Stimulated activated memory B cell treated with anti-CD40 and anti-IgM and Interleukin-4, amounts not matched to agents 10 μg/mL and 1 μg/mL and 100 μg/mL, for 72 hours (primary cell): ENCODE data around the gene CPNE4.

Experiments used
- ATAC-seq: fragments of 150-1000 bp; cut with Tn5 transposase; 2 replicates; pipeline ENCODE4 v1.10.0; 2021
- H3K27ac Mint-ChIP-seq: one replicate; pipeline ENCODE4 v1.8.0; 2022; ENCODE audit warnings: mild to moderate bottlenecking, mixed read lengths
- H3K27me3 Mint-ChIP-seq: one replicate; pipeline ENCODE4 v1.8.0; 2022; ENCODE audit warnings: mixed read lengths
- H3K36me3 Mint-ChIP-seq: one replicate; pipeline ENCODE4 v1.8.0; 2022; ENCODE audit warnings: mixed read lengths
- H3K4me1 Mint-ChIP-seq: one replicate; pipeline ENCODE4 v1.8.0; 2022; ENCODE audit warnings: mixed read lengths
- H3K4me3 Mint-ChIP-seq: one replicate; pipeline ENCODE4 v1.8.0; 2022; ENCODE audit warnings: mild to moderate bottlenecking, moderate library complexity, mixed read lengths
- H3K9me3 Mint-ChIP-seq: one replicate; pipeline ENCODE4 v1.8.0; 2022; ENCODE audit warnings: mixed read lengths

The CPNE4 gene

GRCh38 chr3:131957511-131957910, 77.3 kb downstream of the CPNE4 start:
- no peak overlapping the region for H3K4me3 Mint-ChIP-seq
- no peaks in the 10 kb centered on the region for H3K36me3 Mint-ChIP-seq
- ATAC-seq = no peak
- no peaks in the 10 kb centered on the region for H3K4me1 Mint-ChIP-seq
- no peak overlapping the region for H3K27ac Mint-ChIP-seq
- no peaks in the 10 kb centered on the region for H3K9me3 Mint-ChIP-seq
- H3K27me3 Mint-ChIP-seq = no peaks in the 10 kb centered on the region

DNA sequence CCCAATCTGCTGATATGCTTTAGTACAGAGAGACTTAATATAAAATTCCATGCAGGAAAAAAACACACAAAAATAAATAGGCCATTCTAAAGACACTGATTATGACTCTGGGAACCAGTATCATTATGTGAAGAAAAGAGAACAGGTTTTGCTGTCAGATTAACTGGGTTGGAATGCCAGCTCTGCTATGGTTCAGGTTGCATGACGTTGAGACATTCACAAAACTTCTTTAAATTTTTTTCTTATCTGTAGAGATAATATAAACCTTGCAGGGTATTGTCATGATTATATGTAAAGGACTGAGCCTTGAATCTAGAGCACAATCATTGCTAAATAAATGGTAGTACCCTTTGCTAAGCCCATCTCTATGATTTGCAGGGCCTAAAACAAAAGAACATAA, 86.0 kb downstream of the CPNE4 start:
- Mint-ChIP-seq H3K4me3 (no peak overlapping the region), H3K27ac (no peak overlapping the region), H3K9me3 (peaks cover 2% of the 10 kb centered on the region), H3K36me3 (no peaks in the 10 kb centered on the region), H3K27me3 (no peaks in the 10 kb centered on the region), H3K4me1 (no peaks in the 10 kb centered on the region)
- no peak for ATAC-seq

GRCh38 chr3:131944676-131945075, 90.1 kb downstream of the CPNE4 start:
- no peak overlapping the region for H3K4me3 Mint-ChIP-seq
- no peaks in the 10 kb centered on the region for H3K36me3 Mint-ChIP-seq
- no peak overlapping the region for H3K27ac Mint-ChIP-seq
- no peaks in the 10 kb centered on the region for H3K27me3 Mint-ChIP-seq
- no peak for ATAC-seq
- H3K9me3 Mint-ChIP-seq = no peaks in the 10 kb centered on the region
- H3K4me1 Mint-ChIP-seq = no peaks in the 10 kb centered on the region

- no peak overlapping the region for H3K27ac Mint-ChIP-seq
- no peaks in the 10 kb centered on the region for H3K4me1 Mint-ChIP-seq
- H3K36me3 Mint-ChIP-seq = no peaks in the 10 kb centered on the region
- no peak overlapping the region for H3K4me3 Mint-ChIP-seq
- ATAC-seq = no peak
- H3K9me3 Mint-ChIP-seq = peaks cover 6% of the 10 kb centered on the region
- H3K27me3 Mint-ChIP-seq = no peaks in the 10 kb centered on the region
These were observed 101.1 kb downstream of the CPNE4 start for GRCh38 chr3:131933665-131934064.

DNA sequence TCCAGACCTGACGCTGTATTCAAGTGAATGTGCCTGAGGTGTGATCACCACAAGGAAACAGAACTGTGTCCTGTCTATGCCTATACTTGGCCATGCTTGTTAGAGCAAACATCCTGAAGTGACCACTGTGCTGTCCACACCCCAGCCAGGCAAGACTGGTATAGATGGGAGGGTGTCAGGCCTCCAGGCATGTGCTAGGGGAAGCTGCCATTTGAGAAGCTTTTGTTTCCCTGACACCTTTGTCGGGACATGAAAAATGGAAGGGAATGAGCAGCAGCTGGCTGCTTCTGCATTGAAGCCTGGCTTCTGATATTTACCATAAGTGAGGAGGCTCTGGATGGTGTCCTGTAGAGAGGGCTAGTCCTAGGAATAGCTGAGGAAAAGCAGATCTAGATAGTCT, 106.2 kb downstream of the CPNE4 start:
- no peak for ATAC-seq
- H3K4me1 Mint-ChIP-seq = no peaks in the 10 kb centered on the region
- peaks cover 2% of the 10 kb centered on the region for H3K9me3 Mint-ChIP-seq
- H3K36me3 Mint-ChIP-seq = no peaks in the 10 kb centered on the region
- peaks cover 12% of the 10 kb centered on the region for H3K27me3 Mint-ChIP-seq
- no peak overlapping the region for H3K27ac Mint-ChIP-seq
- no peak overlapping the region for H3K4me3 Mint-ChIP-seq

DNA sequence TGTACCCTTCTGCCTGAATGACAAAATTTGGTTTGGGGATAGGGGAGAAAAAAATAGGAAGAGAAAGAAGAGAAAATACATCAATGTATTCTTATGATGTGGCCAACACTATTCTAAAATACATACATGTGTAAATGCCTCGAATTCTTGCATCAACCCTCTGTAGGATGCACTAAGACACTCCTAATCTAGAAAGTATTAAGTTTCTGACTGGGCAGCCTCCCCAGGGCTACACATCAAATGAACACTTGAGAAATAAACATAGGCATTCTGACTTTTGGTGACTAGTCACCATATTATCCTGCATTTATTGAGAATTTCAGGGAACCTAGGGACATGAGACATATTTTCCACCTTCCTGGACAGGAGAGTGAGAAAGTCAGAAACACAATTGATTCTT, 109.2 kb downstream of the CPNE4 start:
- no peaks in the 10 kb centered on the region for H3K36me3 Mint-ChIP-seq
- no peak overlapping the region for H3K4me3 Mint-ChIP-seq
- H3K27me3 Mint-ChIP-seq = peaks cover 12% of the 10 kb centered on the region
- no peak for ATAC-seq
- H3K27ac Mint-ChIP-seq = no peak overlapping the region
- no peaks in the 10 kb centered on the region for H3K4me1 Mint-ChIP-seq
- peaks cover 2% of the 10 kb centered on the region for H3K9me3 Mint-ChIP-seq

GRCh38 chr3:131922356-131922755, 112.5 kb downstream of the CPNE4 start:
- no peaks in the 10 kb centered on the region for H3K36me3 Mint-ChIP-seq
- no peaks in the 10 kb centered on the region for H3K4me1 Mint-ChIP-seq
- peaks cover 2% of the 10 kb centered on the region for H3K9me3 Mint-ChIP-seq
- no peak overlapping the region for H3K27ac Mint-ChIP-seq
- H3K27me3 Mint-ChIP-seq = peaks cover 12% of the 10 kb centered on the region
- no peak for ATAC-seq
- no peak overlapping the region for H3K4me3 Mint-ChIP-seq

GRCh38 chr3:131917006-131917405, 117.8 kb downstream of the CPNE4 start:
- Mint-ChIP-seq H3K27ac (no peak overlapping the region), H3K36me3 (no peaks in the 10 kb centered on the region), H3K9me3 (no peaks in the 10 kb centered on the region), H3K27me3 (no peaks in the 10 kb centered on the region), H3K4me1 (no peaks in the 10 kb centered on the region), H3K4me3 (no peak overlapping the region)
- ATAC-seq = no peak

DNA sequence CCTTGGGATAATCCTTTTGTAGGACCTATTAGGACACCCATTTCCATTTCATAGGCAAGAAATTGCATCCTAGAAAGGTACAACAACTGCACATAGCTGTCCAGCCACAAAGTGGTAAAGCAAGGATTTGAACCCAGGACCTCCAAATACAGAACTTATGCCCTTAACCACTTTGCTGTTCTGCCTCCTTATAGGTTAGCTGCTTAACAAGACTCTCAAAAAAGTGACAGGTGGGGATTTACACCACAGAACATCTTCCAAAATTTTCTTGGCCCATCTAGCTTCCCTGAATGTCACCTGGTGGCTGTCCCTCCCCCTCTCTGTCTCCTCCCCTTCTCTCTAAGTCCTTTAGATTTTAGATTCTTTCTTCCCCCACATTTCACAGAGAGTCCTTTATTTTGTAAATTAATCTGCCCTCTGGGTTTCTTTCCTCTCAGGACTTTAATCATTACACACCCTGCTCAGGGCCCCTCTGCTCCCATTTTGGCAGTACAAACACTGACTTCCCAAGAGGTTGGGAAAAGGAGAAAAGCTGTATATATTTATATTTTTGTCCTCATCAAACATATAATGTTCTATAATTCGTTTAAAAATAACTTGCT, 120.6 kb downstream of the CPNE4 start:
- Mint-ChIP-seq H3K4me3 (no peak overlapping the region), H3K9me3 (no peaks in the 10 kb centered on the region), H3K36me3 (no peaks in the 10 kb centered on the region), H3K27ac (no peak overlapping the region), H3K4me1 (no peaks in the 10 kb centered on the region), H3K27me3 (no peaks in the 10 kb centered on the region)
- ATAC-seq = no peak

DNA sequence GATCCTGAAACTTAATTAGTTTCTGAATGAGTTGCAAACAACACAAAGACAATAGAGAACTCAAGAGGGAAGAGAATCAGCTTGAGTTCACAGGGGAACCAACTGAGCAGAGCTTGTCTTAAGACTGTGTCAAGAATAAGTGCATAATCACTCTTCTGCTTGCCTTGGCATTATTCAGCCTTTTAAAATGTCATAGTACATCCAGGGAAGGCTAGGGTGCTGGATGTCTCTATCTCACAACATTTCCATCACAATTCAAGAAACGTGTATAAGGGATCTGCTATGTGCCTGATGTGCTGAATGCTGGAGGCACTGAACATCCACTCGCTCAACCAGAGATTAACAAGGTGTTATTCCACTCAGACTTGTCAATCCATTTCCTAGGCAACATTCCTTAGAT, 122.6 kb downstream of the CPNE4 start:
- Mint-ChIP-seq H3K27ac (no peak overlapping the region), H3K4me1 (no peaks in the 10 kb centered on the region), H3K9me3 (no peaks in the 10 kb centered on the region), H3K36me3 (no peaks in the 10 kb centered on the region), H3K27me3 (no peaks in the 10 kb centered on the region), H3K4me3 (no peak overlapping the region)
- ATAC-seq = no peak

DNA sequence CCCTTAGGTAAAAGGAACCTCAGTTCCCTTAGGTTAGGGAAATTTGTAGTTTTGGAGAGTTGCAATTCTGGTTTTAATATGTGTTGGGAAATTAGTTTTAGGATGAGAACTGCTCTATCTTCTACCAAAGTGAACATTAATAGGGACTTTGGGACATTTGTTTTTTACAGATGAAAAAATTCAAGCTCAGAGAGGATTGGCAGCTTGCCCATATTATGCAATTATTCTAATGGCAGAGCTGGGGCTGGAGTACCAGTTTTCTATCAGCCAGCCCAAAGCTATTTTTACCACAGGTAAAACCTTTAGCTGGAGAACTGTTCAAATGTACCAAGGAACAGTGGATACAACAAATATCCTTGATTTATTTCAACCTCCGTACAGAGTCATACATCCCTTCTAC, 127.0 kb downstream of the CPNE4 start:
- Mint-ChIP-seq H3K27me3 (no peaks in the 10 kb centered on the region), H3K4me1 (no peaks in the 10 kb centered on the region), H3K36me3 (no peaks in the 10 kb centered on the region), H3K27ac (no peak overlapping the region), H3K4me3 (no peak overlapping the region), H3K9me3 (no peaks in the 10 kb centered on the region)
- no peak for ATAC-seq

- Mint-ChIP-seq H3K4me3 (no peak overlapping the region), H3K27me3 (no peaks in the 10 kb centered on the region), H3K4me1 (no peaks in the 10 kb centered on the region), H3K9me3 (peaks cover 3% of the 10 kb centered on the region), H3K27ac (no peak overlapping the region), H3K36me3 (no peaks in the 10 kb centered on the region)
- ATAC-seq = no peak
These were observed 130.8 kb downstream of the CPNE4 start for GRCh38 chr3:131903988-131904415.

DNA sequence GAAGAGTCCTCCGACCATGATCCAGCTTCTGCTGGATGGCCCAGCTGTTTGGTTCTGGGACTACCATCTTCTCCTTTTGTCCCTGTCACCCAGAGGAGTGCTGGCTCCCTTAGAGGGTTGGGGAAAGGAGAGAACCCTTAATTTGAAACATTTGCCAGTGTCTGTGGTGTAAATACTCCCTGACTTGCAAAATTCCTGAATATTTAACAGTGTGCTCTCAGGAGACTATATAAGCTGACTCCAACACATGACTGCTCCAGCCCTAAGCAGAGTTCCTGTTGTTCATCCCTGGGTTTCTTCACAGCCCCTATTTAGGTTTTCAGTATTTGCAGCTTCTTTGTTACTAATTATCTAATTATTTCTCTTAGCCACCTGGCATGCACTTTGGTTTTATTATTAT, 133.1 kb downstream of the CPNE4 start:
- Mint-ChIP-seq H3K27ac (no peak overlapping the region), H3K4me3 (no peak overlapping the region), H3K9me3 (peaks cover 3% of the 10 kb centered on the region), H3K4me1 (no peaks in the 10 kb centered on the region), H3K27me3 (no peaks in the 10 kb centered on the region), H3K36me3 (no peaks in the 10 kb centered on the region)
- ATAC-seq = no peak

DNA sequence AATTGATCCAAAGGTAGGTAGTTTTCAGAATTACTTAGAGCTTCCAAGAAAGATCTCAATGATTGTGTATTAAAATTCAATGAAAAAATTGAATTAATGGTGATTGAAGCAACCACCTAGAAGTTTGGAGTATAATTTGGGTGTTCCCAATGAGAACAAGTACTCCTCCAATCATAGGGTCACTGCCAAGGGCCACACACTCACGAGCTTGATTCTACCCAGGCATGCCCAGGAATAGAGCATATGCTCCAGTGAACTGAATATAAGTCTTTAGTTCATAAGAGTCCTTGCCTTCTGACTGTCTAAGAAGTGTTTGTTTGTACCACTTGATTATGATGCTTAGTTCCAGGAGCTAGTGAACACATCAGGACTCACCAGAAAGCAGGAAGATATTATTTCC, 133.9 kb downstream of the CPNE4 start:
- no peak overlapping the region for H3K4me3 Mint-ChIP-seq
- no peak overlapping the region for H3K27ac Mint-ChIP-seq
- ATAC-seq = no peak

GRCh38 chr3:131899021-131899420, 135.8 kb downstream of the CPNE4 start:
- H3K27ac Mint-ChIP-seq = no peak overlapping the region
- H3K9me3 Mint-ChIP-seq = peaks cover 3% of the 10 kb centered on the region
- H3K36me3 Mint-ChIP-seq = no peaks in the 10 kb centered on the region
- no peaks in the 10 kb centered on the region for H3K27me3 Mint-ChIP-seq
- no peaks in the 10 kb centered on the region for H3K4me1 Mint-ChIP-seq
- no peak for ATAC-seq
- H3K4me3 Mint-ChIP-seq = no peak overlapping the region

More for the DNA sequence above, 133.9 kb downstream of the CPNE4 start:
- Mint-ChIP-seq H3K36me3 (no peaks in the 10 kb centered on the region), H3K4me1 (no peaks in the 10 kb centered on the region), H3K9me3 (peaks cover 3% of the 10 kb centered on the region), H3K27me3 (no peaks in the 10 kb centered on the region)

DNA sequence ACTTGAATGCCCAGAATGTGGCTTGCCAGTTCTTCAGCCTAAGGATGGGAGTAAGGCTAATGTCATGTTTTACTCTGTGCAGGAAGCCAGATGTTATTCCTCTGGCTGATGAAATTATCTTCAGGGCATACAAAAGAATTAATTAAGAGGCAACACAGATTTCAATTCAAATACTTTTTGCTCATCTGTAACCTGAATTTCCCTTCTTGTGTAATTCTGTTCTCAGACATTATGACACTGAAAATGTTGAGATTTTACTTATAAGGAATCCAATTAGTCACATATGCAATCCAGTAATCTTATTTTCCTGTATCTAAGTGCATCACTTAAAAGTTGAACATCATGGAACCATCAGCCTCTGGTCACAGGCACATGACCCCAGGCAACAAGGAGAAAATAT, 136.5 kb downstream of the CPNE4 start:
- Mint-ChIP-seq H3K9me3 (peaks cover 3% of the 10 kb centered on the region), H3K27me3 (no peaks in the 10 kb centered on the region), H3K36me3 (no peaks in the 10 kb centered on the region), H3K27ac (no peak overlapping the region), H3K4me3 (no peak overlapping the region), H3K4me1 (no peaks in the 10 kb centered on the region)
- no peak for ATAC-seq

GRCh38 chr3:131896285-131896684, 138.5 kb downstream of the CPNE4 start:
- no peak for ATAC-seq
- H3K27ac Mint-ChIP-seq = no peak overlapping the region
- no peak overlapping the region for H3K4me3 Mint-ChIP-seq
- no peaks in the 10 kb centered on the region for H3K36me3 Mint-ChIP-seq
- H3K4me1 Mint-ChIP-seq = no peaks in the 10 kb centered on the region
- H3K9me3 Mint-ChIP-seq = peaks cover 5% of the 10 kb centered on the region
- H3K27me3 Mint-ChIP-seq = no peaks in the 10 kb centered on the region
